ENCODE data around the gene ARHGAP32. TPM values are rescaled to one million over a fixed set of nuclear protein-coding genes. Genes with fewer than 3 reads are reported as not detected.

Gene ARHGAP32
- total RNA-seq, 1 experiment from 2014 or later, result 22.0 TPM

DNA sequence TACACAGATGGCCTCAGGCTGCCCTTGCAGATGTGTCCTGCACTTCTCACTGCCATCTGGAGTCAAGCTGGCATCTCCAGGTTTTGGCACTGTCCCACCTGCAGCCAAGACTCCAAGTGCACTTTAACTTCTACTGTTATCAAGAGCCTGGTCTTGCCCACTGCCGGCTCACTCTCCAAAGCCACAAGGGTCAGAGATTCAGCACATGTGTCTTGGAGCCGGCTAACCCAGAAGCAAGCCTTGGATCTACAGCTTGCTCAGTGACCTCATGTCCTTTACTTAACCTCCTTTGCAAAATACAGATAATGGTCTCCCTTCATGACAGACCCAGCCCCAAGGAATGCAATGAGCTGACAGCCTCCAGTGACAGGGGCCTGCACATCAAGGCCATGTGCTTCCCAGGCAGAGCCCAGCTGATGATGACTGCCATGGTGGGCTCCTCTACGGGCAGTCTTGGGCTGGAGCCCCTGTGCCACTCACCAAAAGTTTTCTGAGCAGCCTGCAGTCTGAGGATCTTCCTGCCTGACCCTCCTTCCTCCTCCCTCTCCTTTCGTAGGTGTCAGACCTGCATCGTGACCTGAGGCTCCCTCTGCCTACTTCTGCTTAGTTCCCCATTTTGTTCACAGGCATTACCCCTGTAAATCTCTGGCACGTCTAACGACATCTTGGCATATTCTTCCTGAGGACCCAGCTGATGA lies 258.5 kb downstream of the ARHGAP32 start:
- H3K27ac ChIP-seq (ENCODE audit: insufficient read length, low read depth, low read length), result no peak overlapping the region
- no peak overlapping the region for H2BK20ac ChIP-seq (ENCODE audit: low read depth, low read length, poor library complexity, severe bottlenecking)
- no peak overlapping the region for H3K4ac ChIP-seq (ENCODE audit: low read depth, low read length)
- no CpG with 5 or more reads among the region's 7 CpGs for WGBS (ENCODE audit: extremely low coverage, insufficient read length, low lambda C conversion rate)
- H2AK5ac ChIP-seq (ENCODE audit: insufficient read length, low read length), result no peak overlapping the region
- no peak overlapping the region for H3K23ac ChIP-seq (ENCODE audit: insufficient read length, low read depth, low read length)
- no peak overlapping the region for H3T11ph ChIP-seq (ENCODE audit: low read length)
- Mint-ChIP-seq H3K4me3 (no peak overlapping the region), H3K36me3 (ENCODE audit: insufficient read depth in 1 of 3, low read depth in 3 of 3) (0 out of 7 replicates have a peak, but pooled peaks cover 0 to 3% (median 0%) of the 10 kb centered on the region in 3 experiments), H3K9me3 (peaks cover 0 to 3% of the 10 kb centered on the region in 2 experiments; a peak in 2 of 5 replicates), H3K27me3 (ENCODE audit: low read depth) (peaks cover 61% of the 10 kb centered on the region), H3K27ac (no peak overlapping the region), H3K4me1 (peaks cover 29 to 39% of the 10 kb centered on the region in 2 experiments)
- H2AFZ ChIP-seq (ENCODE audit: low read length), result no peak overlapping the region
- TF ChIP-seq, protein P1, sequence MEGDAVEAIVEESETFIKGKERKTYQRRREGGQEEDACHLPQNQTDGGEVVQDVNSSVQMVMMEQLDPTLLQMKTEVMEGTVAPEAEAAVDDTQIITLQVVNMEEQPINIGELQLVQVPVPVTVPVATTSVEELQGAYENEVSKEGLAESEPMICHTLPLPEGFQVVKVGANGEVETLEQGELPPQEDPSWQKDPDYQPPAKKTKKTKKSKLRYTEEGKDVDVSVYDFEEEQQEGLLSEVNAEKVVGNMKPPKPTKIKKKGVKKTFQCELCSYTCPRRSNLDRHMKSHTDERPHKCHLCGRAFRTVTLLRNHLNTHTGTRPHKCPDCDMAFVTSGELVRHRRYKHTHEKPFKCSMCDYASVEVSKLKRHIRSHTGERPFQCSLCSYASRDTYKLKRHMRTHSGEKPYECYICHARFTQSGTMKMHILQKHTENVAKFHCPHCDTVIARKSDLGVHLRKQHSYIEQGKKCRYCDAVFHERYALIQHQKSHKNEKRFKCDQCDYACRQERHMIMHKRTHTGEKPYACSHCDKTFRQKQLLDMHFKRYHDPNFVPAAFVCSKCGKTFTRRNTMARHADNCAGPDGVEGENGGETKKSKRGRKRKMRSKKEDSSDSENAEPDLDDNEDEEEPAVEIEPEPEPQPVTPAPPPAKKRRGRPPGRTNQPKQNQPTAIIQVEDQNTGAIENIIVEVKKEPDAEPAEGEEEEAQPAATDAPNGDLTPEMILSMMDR (conservative IDR thresholded peaks at IDR 0.05), result no peak
- no peak overlapping the region for H2BK120ac ChIP-seq (ENCODE audit: low read depth, low read length, poor library complexity, severe bottlenecking)
- no peak overlapping the region for H4K5ac ChIP-seq (ENCODE audit: insufficient read length, low read depth, low read length)
- no peak overlapping the region for H2BK15ac ChIP-seq (ENCODE audit: low read depth, low read length)
- H3K14ac ChIP-seq (ENCODE audit: insufficient read depth, low read length), result no peak overlapping the region
- H4K91ac ChIP-seq (ENCODE audit: insufficient read length, low read depth, low read length), result no peak overlapping the region
- no peak overlapping the region for H3K4me2 ChIP-seq (ENCODE audit: insufficient read depth, insufficient read length, low read length)
- H3K56ac ChIP-seq (ENCODE audit: insufficient read length, low read depth, low read length), result no peak overlapping the region
- no peak overlapping the region for H3K9ac ChIP-seq (ENCODE audit: extremely low read depth, insufficient read length, low read length)
- H3K79me2 ChIP-seq (ENCODE audit: insufficient read depth, low read length), result no peaks in the 10 kb centered on the region
- H3K4me1 ChIP-seq (ENCODE audit: insufficient read depth, low read length), result no peaks in the 10 kb centered on the region; the same call in 1 of the 2 replicates
- no peak overlapping the region for H3K18ac ChIP-seq (ENCODE audit: insufficient read length, low read depth, low read length)
- no peaks in the 10 kb centered on the region for H3K9me3 ChIP-seq (ENCODE audit: control insufficient read depth, low read depth, low read length)
- H3K79me1 ChIP-seq (ENCODE audit: insufficient read depth, low read depth, low read length, poor library complexity, severe bottlenecking), result no peaks in the 10 kb centered on the region
- H4K20me1 ChIP-seq (ENCODE audit: control insufficient read depth, insufficient read depth, insufficient read length), result no peaks in the 10 kb centered on the region
- no peak overlapping the region for H2BK12ac ChIP-seq (ENCODE audit: insufficient read length, low read depth, low read length)
- H2BK5ac ChIP-seq (ENCODE audit: insufficient read length, low read length), result no peak overlapping the region
- no peaks in the 10 kb centered on the region for H3K23me2 ChIP-seq (ENCODE audit: insufficient read length, low read depth, low read length, poor library complexity, severe bottlenecking)
- H3K27me3 ChIP-seq (ENCODE audit: insufficient read depth, low read length), result peaks cover 2% of the 10 kb centered on the region; the same call in 1 of the 2 replicates
- no peak for DNase-seq
- H4K8ac ChIP-seq (replicated peaks; ENCODE audit: insufficient read length, low read depth, low read length), result no peak overlapping the region
